K562 (cell line): ENCODE measurements around the gene ZNRF3. TPM values are rescaled to one million over a fixed set of nuclear protein-coding genes. Genes with fewer than 3 reads are reported as not detected.

ENCODE experiments used
- ATAC-seq: fragments of 200-7000 bp; cut with Tn5 transposase; 3 replicates; pipeline ENCODE4 v1.9.1; 2020; ENCODE audit warnings: moderate library complexity
- BruUV-seq: library from RNA; stranded (reverse); fragments of 400-500 nt; replicated peaks from 2 replicates; lab custom pipeline; 2021; lab: Mats Ljungman, UMichigan
- CTCF ChIA-PET: fragments of 300-600 bp; formaldehyde crosslinking; extraction: SDS; loops from one replicate; lab custom pipeline; 2021; ENCODE audit warnings: low intra/inter-chr PET ratio; lab: Yijun Ruan, JAX
- POLR2A ChIA-PET: fragments of 300-600, 350-650 bp; sonication (Branson Sonifier 250); formaldehyde crosslinking; extraction: SDS; loops from one replicate; lab custom pipeline; 2021; ENCODE audit warnings: antibody characterized with exemption, inconsistent platforms; lab: Yijun Ruan, JAX
- DNase-seq, 4 experiments: peaks; one replicate each; pipeline versions ENCODE4 v3.0.0 to v3.0.0-alpha.2; 2011 to 2018; ENCODE audit warnings: low spot score in 3 of 4, mixed read lengths in 3 of 4; ENCODE audit errors: extremely low read depth in 1 of 4
- FAIRE-seq: peaks from 2 replicates; lab custom pipeline; 2011; peaks lifted over from hg19 to GRCh38; lab: Jason Lieb, UNC
- H2AFZ ChIP-seq: 2 replicates; pipeline ENCODE4 v1.6.0; 2011; ENCODE audit warnings: low read depth, low read length, control low read depth, inconsistent platforms
- H3K27ac ChIP-seq: fragments of 200-600 bp; 3 replicates; pipeline ENCODE4 v1.8.0; 2011; ENCODE audit warnings: low read depth, mild to moderate bottlenecking, control low read depth, inconsistent platforms, low read length, moderate library complexity, mixed read lengths; ENCODE audit errors: extremely low read depth
- H3K27me3 ChIP-seq, 2 experiments: fragments of 300-600 bp in 1 of 2; 2 replicates in 1 of 2; 3 replicates in 1 of 2; pipeline versions ENCODE4 v1.6.0 to v1.8.0; 2011; ENCODE audit warnings: inconsistent platforms in 2 of 2, low read length in 2 of 2, mild to moderate bottlenecking in 1 of 2, mixed read lengths in 1 of 2, moderate library complexity in 1 of 2; ENCODE audit not compliant: control insufficient read depth in 2 of 2, insufficient read depth in 2 of 2
- H3K36me3 ChIP-seq: fragments of 300-600 bp; 3 replicates; pipeline ENCODE4 v1.8.0; 2011; ENCODE audit warnings: mild to moderate bottlenecking, low read length, inconsistent platforms; ENCODE audit not compliant: control insufficient read depth, insufficient read depth
- H3K4me1 ChIP-seq, 2 experiments: fragments of 200-600 bp in 1 of 2; replicated peaks in 1 of 2; 2 replicates in 1 of 2; 3 replicates in 1 of 2; pipeline versions ENCODE4 v1.5.1 to v1.8.0; 2011; ENCODE audit warnings: inconsistent platforms in 2 of 2, low read length in 2 of 2, mild to moderate bottlenecking in 1 of 2, mixed read lengths in 1 of 2, moderate library complexity in 1 of 2; ENCODE audit not compliant: control insufficient read depth in 2 of 2, insufficient read depth in 2 of 2
- H3K4me2 ChIP-seq: 2 replicates; pipeline ENCODE4 v1.6.1; 2011; ENCODE audit warnings: low read length, control low read depth, inconsistent platforms, mixed read lengths; ENCODE audit not compliant: insufficient read depth
- H3K4me3 ChIP-seq: fragments of 200-600 bp; sonication (generic), shearing (Covaris generic); 2 replicates; pipeline ENCODE4 v1.5.1; 2016; ENCODE audit warnings: control low read depth, inconsistent platforms
- H3K79me2 ChIP-seq: fragments of 200-600 bp; 3 replicates; pipeline ENCODE4 v1.8.0; 2011; ENCODE audit warnings: low read length, inconsistent platforms; ENCODE audit not compliant: control insufficient read depth, insufficient read depth
- H3K9ac ChIP-seq, 2 experiments: 2 replicates each; pipeline versions ENCODE4 v1.6.0 to v1.6.1; 2011; ENCODE audit warnings: low read depth in 2 of 2, low read length in 2 of 2, control low read depth in 1 of 2, inconsistent platforms in 1 of 2, mild to moderate bottlenecking in 1 of 2, mixed read lengths in 1 of 2; ENCODE audit not compliant: insufficient read depth in 1 of 2
- H3K9me1 ChIP-seq: one replicate; pipeline ENCODE4 v1.6.0; 2011; ENCODE audit warnings: inconsistent platforms, mild to moderate bottlenecking, low read length, moderate library complexity; ENCODE audit not compliant: control insufficient read depth, insufficient read depth
- H3K9me3 ChIP-seq: replicated peaks from 2 replicates; pipeline ENCODE4 v1.5.1; 2011; ENCODE audit warnings: low read depth, low read length, inconsistent platforms; ENCODE audit not compliant: control insufficient read depth, insufficient read depth
- H4K20me1 ChIP-seq: replicated peaks from 2 replicates; pipeline ENCODE4 v1.6.1; 2011; ENCODE audit warnings: low read length, inconsistent platforms, mixed read lengths; ENCODE audit not compliant: control insufficient read depth, insufficient read depth
- DEAF1 ChIP-seq: fragments of 450-650 bp; formaldehyde crosslinking; IDR thresholded peaks from 2 replicates; pipeline ENCODE4 v1.4.0; 2020; ENCODE audit warnings: mild to moderate bottlenecking, moderate library complexity
- EP300 ChIP-seq: IDR thresholded peaks from 2 replicates; pipeline ENCODE4 v1.6.1; 2012; ENCODE audit warnings: low read length, improper control_type of control experiment
- GABPB1 ChIP-seq: sonication (generic); formaldehyde crosslinking; IDR thresholded peaks from 2 replicates; pipeline ENCODE4 v1.8.0; 2022; ENCODE audit warnings: mild to moderate bottlenecking, missing genetic modification reagents
- GABPB2 ChIP-seq: fragments of 250-450 bp; sonication (Bioruptor Pico); conservative IDR thresholded peaks from 2 replicates; pipeline ENCODE4 v1.5.1; 2021; ENCODE audit warnings: mild to moderate bottlenecking
- HDAC3 ChIP-seq: fragments of 450-650 bp; IDR thresholded peaks from 2 replicates; pipeline ENCODE4 v1.6.1; 2018; ENCODE audit warnings: borderline replicate concordance, mild to moderate bottlenecking, moderate library complexity; ENCODE audit not compliant: partially characterized antibody
- HDAC8 ChIP-seq: fragments of 450-650 bp; IDR thresholded peaks from 2 replicates; pipeline ENCODE4 v1.6.1; 2016; ENCODE audit warnings: mild to moderate bottlenecking, missing genetic modification characterization, moderate library complexity, missing compliant biosample characterization
- KAT8 ChIP-seq: fragments of 450-650 bp; IDR thresholded peaks from 2 replicates; pipeline ENCODE4 v1.6.1; 2016; ENCODE audit warnings: low read depth, mild to moderate bottlenecking
- MTA1 ChIP-seq: fragments of 450-650 bp; IDR thresholded peaks from 2 replicates; pipeline ENCODE4 v1.6.1; 2017; ENCODE audit warnings: borderline replicate concordance
- NR1H2 ChIP-seq: sonication (generic); formaldehyde crosslinking; IDR thresholded peaks from 2 replicates; pipeline ENCODE4 v1.4.0; 2020; ENCODE audit warnings: mild to moderate bottlenecking, missing genetic modification reagents
- PHB ChIP-seq: fragments of 250-450 bp; sonication (Bioruptor Pico); IDR thresholded peaks from 2 replicates; pipeline ENCODE4 v1.5.0; 2021
- PTTG1 ChIP-seq: fragments of 450-650 bp; IDR thresholded peaks from 2 replicates; pipeline ENCODE4 v1.6.1; 2016; ENCODE audit warnings: low read depth, mild to moderate bottlenecking, missing genetic modification characterization, missing compliant biosample characterization
- RBM14 ChIP-seq: fragments of 200-400 bp; formaldehyde crosslinking; IDR thresholded peaks from 2 replicates; pipeline ENCODE4 v1.6.1; 2018; ENCODE audit warnings: low read depth, mild to moderate bottlenecking, low read length, moderate library complexity, borderline replicate concordance; ENCODE audit not compliant: insufficient read depth
- RNF219 ChIP-seq: fragments of 250-450 bp; sonication (Bioruptor Pico); IDR thresholded peaks from 2 replicates; pipeline ENCODE4 v1.5.0; 2022; ENCODE audit warnings: mild to moderate bottlenecking
- SRSF9 ChIP-seq: fragments of 200-400 bp; formaldehyde crosslinking; IDR thresholded peaks from 2 replicates; pipeline ENCODE4 v1.6.1; 2017; ENCODE audit warnings: low read depth, low read length, borderline replicate concordance
- ZNF561 ChIP-seq: fragments of 450-650 bp; formaldehyde crosslinking; conservative IDR thresholded peaks from 2 replicates; pipeline ENCODE4 v1.4.0; 2020; ENCODE audit warnings: mild to moderate bottlenecking, moderate library complexity
- ZNF766 ChIP-seq: fragments of 200-800 bp; sonication (Bioruptor generic); conservative IDR thresholded peaks from 2 replicates; pipeline ENCODE4 v1.6.1; 2016; ENCODE audit warnings: missing genetic modification characterization, missing compliant biosample characterization
- ZNF79 ChIP-seq: fragments of 250-450 bp; sonication (Bioruptor Pico); IDR thresholded peaks from 2 replicates; pipeline ENCODE4 v1.4.0; 2020; ENCODE audit warnings: low read depth, mild to moderate bottlenecking, moderate library complexity
- WGBS: fragments of 100-300 bp; shearing (Covaris generic); methylation state at CpG from one replicate; pipeline ENCODE4 v1.1.6; 2016; ENCODE audit warnings: low coverage, mixed read lengths; ENCODE audit not compliant: insufficient coverage; ENCODE audit errors: missing lambda C conversion rate; 5-methylcytosine and 5-hydroxymethylcytosine counted together
- in situ Hi-C: fragments of 300-500 bp; cut with MboI; formaldehyde crosslinking; loops from 4 replicates; pipeline ENCODE4 v1.15.0; 2018; ENCODE audit warnings: inconsistent platforms, mixed read lengths
- intact Hi-C: fragments of 100-400 bp; cut with micrococcal nuclease; formaldehyde crosslinking; loops from 2 replicates; pipeline ENCODE4 v1.14.2; 2022
- polyA plus RNA-seq, 8 experiments: library from polyadenylated mRNA; depleted of rRNA in 4 of 8; stranded (reverse) in 5 of 8; unstranded in 3 of 8; fragments of >200 nt; fragmentation: Nextera tagmentation in 2 of 8; fragmentation: Illumina TruSeq in 1 of 8; extraction: Ambion mirVana in 2 of 8; extraction: Trizol in 1 of 8; gene quantifications; 2 replicates each; pipeline versions ENCODE4 v1.2.1 to v1.2.3, GENCODE V29; 2011 to 2014; ENCODE audit warnings: inconsistent platforms in 1 of 8, missing spikeins in 1 of 8
- total RNA-seq, 7 experiments: library from RNA; depleted of rRNA in 6 of 7; stranded (reverse); fragments of >200 nt in 6 of 7; fragmentation: Illumina TruSeq in 2 of 7; extraction: Trizol in 2 of 7; gene quantifications; 2 replicates each; pipeline versions ENCODE4 v1.2.1 to v1.2.3, GENCODE V29; 2011 to 2021; ENCODE audit warnings: low replicate concordance in 1 of 7

The ZNRF3 gene
- total and polyA plus RNA-seq, 9 of the 15 experiments (the other 6 are each of a cell fraction or from before 2014, with no cell fraction given): 0.41 to 5.9 (median 1.7) TPM

- ATAC-seq (no peak), DNase-seq (no peak), FAIRE-seq (no peak)
- Histone ChIP-seq H3K9ac (no peak overlapping the region), H3K4me1 (peaks cover 0 to 4% of the 10 kb centered on the region in 2 experiments; a peak in 1 of 5 replicates), H3K9me1 (no peaks in the 10 kb centered on the region), H3K27me3 (no peaks in the 10 kb centered on the region), H4K20me1 (peaks cover 3% of the 10 kb centered on the region; the same call in 1 of the 2 replicates), H3K4me2 (no peak overlapping the region), H3K4me3 (no peak overlapping the region), H3K36me3 (0 out of 3 replicates have a peak, but pooled peaks cover 5% of the 10 kb centered on the region), H3K79me2 (no peaks in the 10 kb centered on the region), H3K27ac (no peak overlapping the region), H2AFZ (no peak overlapping the region), H3K9me3 (no peaks in the 10 kb centered on the region)
- in situ Hi-C loops: no loop called here
- ChIA-PET CTCF (no interaction called here), POLR2A (no interaction called here)
- intact Hi-C loops: no loop called here
- no TSS peak for BruUV-seq
- TF ChIP-seq DEAF1 (CRISPR knock-in tag) (no peak), ZNF766 (CRISPR knock-in tag) (no peak), EP300 (no peak), HDAC3 (no peak), ZNF79 (no peak), SRSF9 (no peak), ZNF561 (no peak), GABPB2 (no peak), PHB (no peak), PTTG1 (tag) (no peak), RNF219 (no peak), NR1H2 (CRISPR knock-in tag) (no peak), MTA1 (no peak), HDAC8 (tag) (no peak), KAT8 (no peak), GABPB1 (CRISPR knock-in tag) (no peak), RBM14 (no peak)
- 50% methylated on average over 2 of the region's 2 CpGs for WGBS
Measured at GRCh38 chr22:28963362-28963761, 80.0 kb downstream of the ZNRF3 start.
